Measurements from ENCODE around the gene ME3. TPM values are rescaled to one million over a fixed set of nuclear protein-coding genes. Genes with fewer than 3 reads are reported as not detected.

The ME3 gene
- polyA plus RNA-seq, 1 donor (not counting 4 experiments of a cell fraction or from before 2014, with no cell fraction given): 1.0 TPM

GRCh38 chr11:86717817-86718501 lies 45.5 kb upstream of the ME3 start:
- no peak for TF ChIP-seq CTCF (optimal IDR thresholded peaks at IDR 0.05 in 1 of 3, IDR thresholded peaks at IDR 0.05 in 1 of 3, conservative IDR thresholded peaks at IDR 0.05 in 1 of 3; ENCODE audit: extremely low read depth in 1 of 3, insufficient read depth in 2 of 3, low read length in 3 of 3)
- no peak for TF ChIP-seq EZH2 (IDR thresholded peaks at IDR 0.05; ENCODE audit: low read length)
- H3K9me3 ChIP-seq (ENCODE audit: control insufficient read depth, low read depth, low read length): no peaks in the 10 kb centered on the region
- H3K4me2 ChIP-seq (ENCODE audit: control insufficient read depth, extremely low read depth, insufficient read depth, low read depth, low read length): peak overlapping the region; percentile 72
- no peaks in the 10 kb centered on the region for H3K79me2 ChIP-seq (ENCODE audit: control insufficient read depth, insufficient read depth, low read length)
- peaks cover 49% of the 10 kb centered on the region for H3K4me1 ChIP-seq (ENCODE audit: control insufficient read depth, extremely low read depth, insufficient read depth, low read length)
- DNase-seq (ENCODE audit: low read depth, low spot score): no peak
- peak overlapping the region; percentile 31 for H2AFZ ChIP-seq (ENCODE audit: control insufficient read depth, low read length)
- H4K20me1 ChIP-seq (ENCODE audit: control insufficient read depth, extremely low read depth, insufficient read depth, low read length): no peaks in the 10 kb centered on the region
- H3K27ac ChIP-seq (ENCODE audit: control insufficient read depth, insufficient read depth, low read length): no peak overlapping the region
- H3K9me1 ChIP-seq (ENCODE audit: control insufficient read depth, extremely low read depth, insufficient read depth, low read length): no peaks in the 10 kb centered on the region
- no peak overlapping the region for H3K9ac ChIP-seq (ENCODE audit: control insufficient read depth, extremely low read depth, insufficient read depth, low read length)
- no peak for FAIRE-seq
- peaks cover 0 to 2% of the 10 kb centered on the region in 2 experiments for H3K36me3 ChIP-seq (ENCODE audit: control insufficient read depth in 2 of 2, extremely low read depth in 1 of 2, insufficient read depth in 2 of 2, low read length in 2 of 2)
- dilution Hi-C loops (cut with MboI; ENCODE audit: extremely low pct_ligation_motif_present, low sequenced_read_pairs): no loop called here
- no peak overlapping the region for H3K4me3 ChIP-seq (ENCODE audit: control insufficient read depth in 2 of 3, extremely low read depth in 1 of 3, insufficient read depth in 2 of 3, low read depth in 1 of 3, low read length in 3 of 3)
- H3K27me3 ChIP-seq (ENCODE audit: control insufficient read depth, extremely low read depth, insufficient read depth, low read length): no peaks in the 10 kb centered on the region

DNA sequence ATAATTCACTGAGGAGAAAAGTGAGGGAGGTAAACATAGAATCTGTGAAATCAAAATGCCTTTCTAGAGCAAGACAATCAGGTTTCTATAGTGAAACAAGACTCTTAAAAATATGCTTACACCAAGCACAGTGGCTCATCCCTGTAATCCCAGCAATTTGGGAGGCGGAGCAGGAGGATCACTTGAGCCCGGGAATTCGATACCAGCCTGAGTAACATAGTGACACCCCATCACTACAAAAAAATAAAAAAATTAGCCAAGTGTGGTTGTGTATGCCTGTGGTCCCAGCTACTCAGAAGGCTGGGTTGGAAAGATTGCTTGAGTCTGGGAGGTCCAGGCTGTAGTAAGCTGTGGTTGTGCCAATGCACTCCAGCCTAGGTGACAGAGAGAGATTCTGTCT lies 43.2 kb upstream of the ME3 start:
- FAIRE-seq (no peak), DNase-seq (ENCODE audit: low read depth, low spot score) (no peak)
- Histone ChIP-seq H3K9me3 (ENCODE audit: control insufficient read depth, low read depth, low read length) (no peaks in the 10 kb centered on the region), H3K4me3 (ENCODE audit: control insufficient read depth in 2 of 3, extremely low read depth in 1 of 3, insufficient read depth in 2 of 3, low read depth in 1 of 3, low read length in 3 of 3) (no peak overlapping the region), H2AFZ (ENCODE audit: control insufficient read depth, low read length) (no peak overlapping the region), H3K9me1 (ENCODE audit: control insufficient read depth, extremely low read depth, insufficient read depth, low read length) (no peaks in the 10 kb centered on the region), H3K27ac (ENCODE audit: control insufficient read depth, insufficient read depth, low read length) (no peak overlapping the region), H3K4me2 (ENCODE audit: control insufficient read depth, extremely low read depth, insufficient read depth, low read depth, low read length) (no peak overlapping the region), H3K27me3 (ENCODE audit: control insufficient read depth, extremely low read depth, insufficient read depth, low read length) (no peaks in the 10 kb centered on the region), H3K36me3 (ENCODE audit: control insufficient read depth in 2 of 2, extremely low read depth in 1 of 2, insufficient read depth in 2 of 2, low read length in 2 of 2) (no peaks in the 10 kb centered on the region), H3K9ac (ENCODE audit: control insufficient read depth, extremely low read depth, insufficient read depth, low read length) (no peak overlapping the region), H3K4me1 (ENCODE audit: control insufficient read depth, extremely low read depth, insufficient read depth, low read length) (peaks cover 32% of the 10 kb centered on the region), H4K20me1 (ENCODE audit: control insufficient read depth, extremely low read depth, insufficient read depth, low read length) (no peaks in the 10 kb centered on the region), H3K79me2 (ENCODE audit: control insufficient read depth, insufficient read depth, low read length) (no peaks in the 10 kb centered on the region)
- TF ChIP-seq EZH2 (IDR thresholded peaks at IDR 0.05; ENCODE audit: low read length): no peak
- TF ChIP-seq CTCF (optimal IDR thresholded peaks at IDR 0.05 in 1 of 3, IDR thresholded peaks at IDR 0.05 in 1 of 3, conservative IDR thresholded peaks at IDR 0.05 in 1 of 3; ENCODE audit: extremely low read depth in 1 of 3, insufficient read depth in 2 of 3, low read length in 3 of 3): no peak
- dilution Hi-C loops (cut with MboI; ENCODE audit: extremely low pct_ligation_motif_present, low sequenced_read_pairs): no loop called here
